ENCODE results near the gene ARID3A.
"Not testable (repeated sequence)": the region's sequence is repeated elsewhere in the genome, so short reads cannot be mapped to it uniquely, and the experiment has no call there.

Gene ARID3A

GRCh38 chr19:948842-949496, 23.1 kb downstream of the ARID3A start:
- DNase-seq (ENCODE audit: low read depth): no peak

GRCh38 chr19:950352-951066, 24.7 kb downstream of the ARID3A start:
- no peak for DNase-seq (ENCODE audit: low read depth)

GRCh38 chr19:952049-952679, 26.3 kb downstream of the ARID3A start:
- DNase-seq (ENCODE audit: low read depth): no peak

DNA sequence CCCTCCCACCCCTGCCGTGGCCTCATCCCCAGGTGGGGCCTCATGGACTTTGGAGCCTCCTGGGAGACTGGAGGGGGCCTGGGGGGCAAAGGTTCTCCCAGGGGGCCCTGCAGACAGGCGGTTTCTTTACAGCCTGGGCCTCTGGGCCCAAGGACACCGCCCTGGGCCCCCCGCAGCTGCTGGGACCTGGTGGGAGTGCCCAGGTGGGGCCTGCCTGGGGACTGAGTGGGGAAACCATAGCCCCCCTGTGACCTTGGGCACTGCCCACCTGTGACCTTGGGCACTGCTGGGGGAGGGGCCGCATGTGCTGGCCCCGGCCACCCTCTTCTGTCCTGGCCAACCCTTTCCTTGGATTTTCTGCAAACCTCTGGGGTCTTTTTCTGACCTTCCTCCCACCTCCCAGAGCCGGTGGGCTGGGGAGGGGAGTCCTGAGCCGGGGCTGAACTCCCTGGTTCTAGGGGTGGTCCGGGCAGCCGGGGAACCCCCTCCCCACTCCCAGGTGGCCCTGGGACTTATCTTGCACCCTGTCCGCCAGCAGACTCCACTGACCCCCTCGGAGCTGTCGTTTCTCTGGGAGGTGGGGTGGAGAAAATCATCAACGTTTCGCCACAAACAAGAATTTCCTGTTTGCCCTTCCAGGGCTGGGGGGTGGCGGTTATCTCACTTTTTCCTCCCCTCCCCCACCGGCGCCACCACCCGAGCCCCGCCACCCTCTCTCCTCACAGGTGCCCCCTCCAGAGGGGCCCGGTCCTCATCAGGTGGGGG, 27.0 kb downstream of the ARID3A start:
- DNase-seq (ENCODE audit: low read depth): no peak

- DNase-seq (ENCODE audit: low read depth): no peak
These were observed 27.8 kb downstream of the ARID3A start for GRCh38 chr19:953445-954271.

GRCh38 chr19:954272-954671, 28.4 kb downstream of the ARID3A start:
- no peak for DNase-seq (ENCODE audit: low read depth)

GRCh38 chr19:954672-955494, 29.0 kb downstream of the ARID3A start:
- DNase-seq (ENCODE audit: low read depth): no peak

- no peak for DNase-seq (ENCODE audit: low read depth)
These were observed 30.2 kb downstream of the ARID3A start for GRCh38 chr19:955803-956765.

- DNase-seq (ENCODE audit: low read depth): no peak
These were observed 31.1 kb downstream of the ARID3A start for GRCh38 chr19:956766-957440.

- not testable (repeated sequence) for DNase-seq (ENCODE audit: low read depth)
These were observed 31.7 kb downstream of the ARID3A start for GRCh38 chr19:957578-957977.

DNA sequence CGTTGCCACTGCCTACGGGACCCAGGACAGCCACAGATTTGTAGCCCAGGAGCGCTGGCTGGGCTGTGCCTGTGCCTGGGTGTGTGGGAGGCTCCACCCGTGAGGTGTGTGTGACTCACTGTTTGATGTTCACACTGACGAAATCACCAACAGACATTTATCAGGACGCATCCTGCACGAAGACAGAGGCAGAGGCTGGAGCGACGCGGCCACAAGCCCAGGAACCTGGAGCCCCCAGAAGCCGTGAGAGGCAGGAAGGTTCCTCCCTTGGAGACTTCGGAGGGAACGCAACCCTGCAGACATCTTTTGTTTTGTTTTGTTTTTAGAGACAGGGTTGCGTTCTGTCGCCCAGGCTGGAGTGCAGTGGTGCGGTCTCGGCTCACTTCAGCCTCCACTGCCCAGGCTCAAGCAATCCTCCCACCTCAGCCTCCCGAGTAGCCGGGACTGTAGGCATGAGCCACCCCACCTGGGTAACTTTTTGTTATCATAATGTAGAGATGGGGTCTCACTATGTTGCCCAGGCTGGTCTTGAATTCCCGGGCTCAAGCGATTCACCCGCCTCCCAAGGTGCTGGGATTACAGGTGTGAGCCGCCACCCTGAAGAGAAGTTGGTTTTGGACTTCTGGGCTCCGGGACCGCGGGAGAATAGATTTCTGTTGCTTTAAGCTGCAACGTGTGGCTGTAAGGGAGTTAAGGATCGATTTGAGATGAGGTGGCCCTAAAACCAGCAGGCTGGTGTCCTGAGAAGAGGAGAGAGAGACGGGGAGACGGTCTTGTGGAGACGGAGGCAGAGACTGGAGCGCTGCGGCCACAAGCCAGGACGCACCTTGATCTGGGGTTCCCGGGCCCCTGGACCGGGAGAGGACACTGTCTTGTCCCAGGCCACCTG, 33.4 kb downstream of the ARID3A start:
- no peak for DNase-seq (ENCODE audit: low read depth)

DNA sequence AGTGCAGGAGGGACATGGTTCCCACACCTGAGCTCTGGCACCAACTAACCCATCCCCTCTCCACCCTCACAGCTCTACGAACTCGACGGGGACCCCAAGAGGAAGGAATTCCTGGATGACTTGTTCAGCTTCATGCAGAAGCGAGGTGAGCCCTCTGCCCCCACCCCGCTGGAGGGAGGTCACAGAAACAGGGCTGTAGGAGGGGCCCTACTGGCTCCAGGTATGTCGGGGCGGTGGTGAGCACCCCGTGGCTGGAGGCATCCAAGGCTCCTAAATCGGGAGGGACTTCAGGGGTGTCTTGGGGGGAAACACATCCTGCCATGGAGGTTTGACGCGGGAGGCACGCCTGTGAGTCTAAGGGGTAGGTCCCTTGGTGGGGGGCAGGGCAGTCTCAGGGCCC, 34.2 kb downstream of the ARID3A start:
- no peak for DNase-seq (ENCODE audit: low read depth)

GRCh38 chr19:960601-960938, 34.7 kb downstream of the ARID3A start:
- DNase-seq (ENCODE audit: low read depth): no peak

- no peak for DNase-seq (ENCODE audit: low read depth)
These were observed 36.2 kb downstream of the ARID3A start for GRCh38 chr19:961866-962620.

GRCh38 chr19:962683-963400, 37.0 kb downstream of the ARID3A start:
- DNase-seq (ENCODE audit: low read depth): no peak

DNA sequence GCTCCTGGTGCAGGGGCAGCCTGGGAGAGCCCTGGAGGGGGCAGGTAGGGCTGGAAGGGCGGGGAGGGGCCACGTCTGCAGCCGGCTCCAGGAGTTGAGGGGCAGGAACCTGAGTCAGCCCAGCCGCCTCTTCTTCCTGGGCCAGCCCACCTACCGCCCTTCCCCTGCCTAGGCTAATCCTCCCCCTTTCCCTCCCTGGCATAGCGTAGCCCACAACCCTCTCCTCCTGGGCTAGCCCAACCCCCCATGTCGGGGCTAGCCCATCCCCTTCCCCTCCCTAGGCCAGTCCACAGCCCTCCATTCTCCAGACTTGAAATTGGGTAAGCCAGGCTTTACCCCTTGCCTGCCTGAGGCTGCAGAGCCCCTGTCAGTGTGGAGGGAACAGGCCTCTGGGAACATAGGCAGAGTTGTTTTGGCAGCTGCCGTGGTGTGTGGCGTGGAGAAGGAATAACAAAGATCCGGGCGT, 37.7 kb downstream of the ARID3A start:
- no peak for DNase-seq (ENCODE audit: low read depth)

GRCh38 chr19:964116-964520, 38.3 kb downstream of the ARID3A start:
- DNase-seq (ENCODE audit: low read depth): no peak

Data from GM04503 (cell line).